HG03066 (cell line): Measurements from ENCODE around the gene SUN1.
"Not testable (repeated sequence)": the region's sequence is repeated elsewhere in the genome, so short reads cannot be mapped to it uniquely, and the experiment has no call there.

ENCODE experiments used
- ATAC-seq: cut with Tn5 transposase; IDR thresholded peaks from one replicate; pipeline ENCODE4 v1.9.1; 2021; ENCODE audit warnings: low read depth; ENCODE audit not compliant: unreplicated experiment

SUN1 gene

GRCh38 chr7:854118-854775 is 22.0 kb downstream of the SUN1 start:
- no peak for ATAC-seq

GRCh38 chr7:855686-856369 is 23.6 kb downstream of the SUN1 start:
- no peak for ATAC-seq

- no peak for ATAC-seq
These were observed 24.3 kb downstream of the SUN1 start for GRCh38 chr7:856444-857095.

- no peak for ATAC-seq
These were observed 25.4 kb downstream of the SUN1 start for GRCh38 chr7:857661-858060.

GRCh38 chr7:859359-860030 is 27.2 kb downstream of the SUN1 start:
- ATAC-seq: no peak

- ATAC-seq: no peak
These were observed 27.9 kb downstream of the SUN1 start for GRCh38 chr7:860149-860548.

- ATAC-seq: no peak
These were observed 28.9 kb downstream of the SUN1 start for GRCh38 chr7:861222-861621.

- no peak for ATAC-seq
These were observed 29.9 kb downstream of the SUN1 start for GRCh38 chr7:862157-862556.

GRCh38 chr7:863106-863505 is 30.8 kb downstream of the SUN1 start:
- ATAC-seq: no peak

GRCh38 chr7:865921-866320 is 33.6 kb downstream of the SUN1 start:
- ATAC-seq: no peak

- no peak for ATAC-seq
These were observed 34.7 kb downstream of the SUN1 start for GRCh38 chr7:867001-867405.

- no peak for ATAC-seq
These were observed 35.3 kb downstream of the SUN1 start for GRCh38 chr7:867406-868188.

GRCh38 chr7:868189-868486 is 35.9 kb downstream of the SUN1 start:
- ATAC-seq: no peak

- no peak for ATAC-seq
These were observed 37.1 kb downstream of the SUN1 start for GRCh38 chr7:869348-869747.

GRCh38 chr7:871900-872537 is 39.7 kb downstream of the SUN1 start:
- ATAC-seq: no peak

- ATAC-seq: not testable (repeated sequence)
These were observed 40.4 kb downstream of the SUN1 start for GRCh38 chr7:872685-873084.

GRCh38 chr7:873367-874002 is 41.2 kb downstream of the SUN1 start:
- no peak for ATAC-seq

- no peak for ATAC-seq
These were observed 41.9 kb downstream of the SUN1 start for GRCh38 chr7:874031-874749.

GRCh38 chr7:875051-875450 is 42.8 kb downstream of the SUN1 start:
- no peak for ATAC-seq
